ENCODE results near the gene KIAA1549. TPM values are rescaled to one million over a fixed set of nuclear protein-coding genes. Genes with fewer than 3 reads are reported as not detected.

Gene KIAA1549
- total and polyA plus RNA-seq, 9 of the 15 experiments (the other 6 are each of a cell fraction or from before 2014, with no cell fraction given) = 0.01 to 0.29 (median 0.07) TPM

- peak in 1 of 2 experiments; percentile 34; a peak in 1 of 4 replicates for TF ChIP-seq RCOR1 (IDR thresholded peaks at IDR 0.05; ENCODE audit: borderline replicate concordance in 1 of 2, low read depth in 2 of 2, low read length in 2 of 2)
- no peak for TF ChIP-seq C11orf30 (IDR thresholded peaks at IDR 0.05; ENCODE audit: low read depth)
- no peak for TF ChIP-seq MYNN (IDR thresholded peaks at IDR 0.05)
- TF ChIP-seq MYNN (CRISPR knock-in tag; IDR thresholded peaks at IDR 0.05) = no peak
- peak; percentile 66 for TF ChIP-seq ZNF740 (CRISPR knock-in tag; IDR thresholded peaks at IDR 0.05)
- TF ChIP-seq ZNF740 (tag; IDR thresholded peaks at IDR 0.05) = no peak
- peak; percentile 54; the same call in 1 of the 2 replicates for TF ChIP-seq SMAD4 (CRISPR knock-in tag; conservative IDR thresholded peaks at IDR 0.05)
- no peak for TF ChIP-seq ZNF695 (CRISPR knock-in tag; IDR thresholded peaks at IDR 0.05)
- TF ChIP-seq YY1 (IDR thresholded peaks at IDR 0.05; ENCODE audit: borderline replicate concordance in 1 of 3, control insufficient read depth in 1 of 3, extremely low read depth in 1 of 3, insufficient read depth in 3 of 3, insufficient read length in 1 of 3, insufficient replicate concordance in 2 of 3, low read depth in 1 of 3, low read length in 2 of 3) = peak in 1 of 3 experiments; percentile 45
- TF ChIP-seq HOXB6 (CRISPR knock-in tag; IDR thresholded peaks at IDR 0.05; ENCODE audit: borderline replicate concordance) = no peak
- no peak for TF ChIP-seq HDAC6 (IDR thresholded peaks at IDR 0.05; ENCODE audit: low read depth, low read length)
- TF ChIP-seq RB1 (IDR thresholded peaks at IDR 0.05; ENCODE audit: low read depth) = peak; percentile 90; the same call in 1 of the 2 replicates
- no peak for TF ChIP-seq ZNF583 (CRISPR knock-in tag; IDR thresholded peaks at IDR 0.05)
- peak; percentile 73 for TF ChIP-seq GATAD2B (IDR thresholded peaks at IDR 0.05; ENCODE audit: borderline replicate concordance)
- TF ChIP-seq ZNF277 (CRISPR knock-in tag; IDR thresholded peaks at IDR 0.05; ENCODE audit: borderline replicate concordance) = no peak
- 0 out of 2 replicates have a peak, but pooled peaks have one; percentile 16 for TF ChIP-seq CREM (IDR thresholded peaks at IDR 0.05; ENCODE audit: low read depth)
- TF ChIP-seq L3MBTL2 (IDR thresholded peaks at IDR 0.05) = peak; percentile 30; the same call in 1 of the 2 replicates
- no peak for TF ChIP-seq LARP7 (IDR thresholded peaks at IDR 0.05)
- no peak for TF ChIP-seq ID3 (CRISPR knock-in tag; IDR thresholded peaks at IDR 0.05)
- TF ChIP-seq ID3 (tag; IDR thresholded peaks at IDR 0.05) = peak; percentile 44; the same call in 1 of the 2 replicates
- TF ChIP-seq ZNF41 (CRISPR knock-in tag; conservative IDR thresholded peaks at IDR 0.05) = no peak
- no peak for TF ChIP-seq SMARCB1 (IDR thresholded peaks at IDR 0.05; ENCODE audit: insufficient read length, low read depth)
- TF ChIP-seq DMBX1 (CRISPR knock-in tag; IDR thresholded peaks at IDR 0.05; ENCODE audit: borderline replicate concordance) = no peak
- no peak for TF ChIP-seq HNRNPL (IDR thresholded peaks at IDR 0.05; ENCODE audit: low read depth, low read length)
- TF ChIP-seq PHF8 (IDR thresholded peaks at IDR 0.05; ENCODE audit: borderline replicate concordance, low read length) = peak; percentile 26; the same call in 1 of the 2 replicates
Observed at GRCh38 chr7:138981332-138982203, at the start of gene KIAA1549 (continued).
